Aorta (tissue), 5 donors: Measurements from ENCODE around the gene TNIP1. TPM values are rescaled to one million over a fixed set of nuclear protein-coding genes. Genes with fewer than 3 reads are reported as not detected.

Experiments used
- ATAC-seq: fragments of 200-7000 bp; cut with Tn5 transposase; one replicate; pipeline ENCODE4 v1.9.1; 2022; ENCODE audit warnings: moderate library complexity; ENCODE audit not compliant: low FRiP score
- DNase-seq, 2 donors: peaks; one replicate each; pipeline ENCODE4 v3.0.0-alpha.2; 2020
- H3K27ac ChIP-seq, 2 donors: one replicate each; pipeline ENCODE4 v1.5.1; 2013; ENCODE audit warnings: low read length in 2 of 2, mild to moderate bottlenecking in 2 of 2, moderate library complexity in 2 of 2, control low read depth in 1 of 2, inconsistent platforms in 1 of 2, low read depth in 1 of 2
- H3K27me3 ChIP-seq, 2 donors: one replicate each; pipeline ENCODE4 v1.6.1; 2013; ENCODE audit warnings: control low read depth in 1 of 2, low read length in 1 of 2, mild to moderate bottlenecking in 1 of 2, moderate library complexity in 1 of 2; ENCODE audit not compliant: insufficient read depth in 2 of 2, control insufficient read depth in 1 of 2
- H3K36me3 ChIP-seq, 2 donors: one replicate each; pipeline ENCODE4 v1.6.1; 2013; ENCODE audit warnings: control low read depth in 1 of 2, low read length in 1 of 2, mild to moderate bottlenecking in 1 of 2; ENCODE audit not compliant: insufficient read depth in 2 of 2, control insufficient read depth in 1 of 2
- H3K4me1 ChIP-seq, 2 donors: one replicate each; pipeline ENCODE4 v1.6.1; 2013; ENCODE audit warnings: low read length in 2 of 2, control low read depth in 1 of 2, mild to moderate bottlenecking in 1 of 2, moderate library complexity in 1 of 2; ENCODE audit not compliant: insufficient read depth in 2 of 2, control insufficient read depth in 1 of 2
- H3K4me3 ChIP-seq, 2 donors: one replicate each; pipeline ENCODE4 v1.5.1; 2013; ENCODE audit warnings: low read length in 2 of 2, control low read depth in 1 of 2, mild to moderate bottlenecking in 1 of 2
- H3K9me3 ChIP-seq: one replicate; pipeline ENCODE4 v1.6.1; 2013; ENCODE audit warnings: mild to moderate bottlenecking, low read length; ENCODE audit not compliant: control insufficient read depth
- WGBS, 2 donors: extraction: QIAGEN DNeasy Blood & Tissue Kit; methylation state at CpG; one replicate each; pipeline ENCODE4 v1.1.7; 2013; 5-methylcytosine and 5-hydroxymethylcytosine counted together
- intact Hi-C, 2 donors: fragments of 100-400 bp; cut with DNase I; formaldehyde crosslinking; loops; one replicate each; pipeline versions ENCODE4 v1.14.2 to v1.15.0; 2022
- long read RNA-seq, 2 donors: library from polyadenylated mRNA; unstranded; transcript quantifications; one replicate each; pipeline ENCODE4 v2.0.0, GENCODE V29; 2020 to 2021
- polyA plus RNA-seq, 2 donors: library from polyadenylated mRNA; stranded (reverse); fragments of 200-250 nt; gene quantifications; one replicate each; pipeline ENCODE4 v1.2.3, GENCODE V29; 2013
- total RNA-seq, 2 donors: library from RNA; stranded (reverse); fragmentation: NEBNext Ultra II Directional; extraction: Animal tissue kit (Norgen Biotek cat#: 25700); gene quantifications; one replicate each; pipeline ENCODE4 v1.2.1, GENCODE V29; 2021
- donor health status: healthy with polysubstance abuse.
- donor health status: Bipolar disorder and iron deficiency.
- donor health status: DM: no; HTN: no; CAD: no.
- donor health status: DM: no; HTN: no; CAD: no.
- donor health status: DM: yes; HTN: yes; CAD: no.

TNIP1 gene
- total RNA-seq, result 100 to 1,000 TPM in 1 of 2 donors, 10 to 100 TPM in 1; 83.3 to 105 TPM
- polyA plus RNA-seq, result 10 to 100 TPM; 63.3 to 80.3 TPM
- long read RNA-seq, donor 1, transcript TNIP1-208 (17 exons, 2,680 nt), result minor isoform, 8 of 83 reads
- long read RNA-seq, donor 1, transcript TNIP1-211 (18 exons, 2,274 nt), result major isoform, 38 of 83 reads
- long read RNA-seq, donor 1, partial matches to known transcripts, result 13 of 83 reads
- long read RNA-seq, donor 1, other reads (novel, unspliced or antisense), result 12 of 83 reads
- long read RNA-seq, donor 2, transcript TNIP1-208 (17 exons, 2,680 nt), result minor isoform, 5 of 47 reads
- long read RNA-seq, donor 2, transcript TNIP1-211 (18 exons, 2,274 nt), result major isoform, 19 of 47 reads
- long read RNA-seq, donor 2, partial matches to known transcripts, result 11 of 47 reads
- long read RNA-seq, donor 2, other reads (novel, unspliced or antisense), result 9 of 47 reads

DNA sequence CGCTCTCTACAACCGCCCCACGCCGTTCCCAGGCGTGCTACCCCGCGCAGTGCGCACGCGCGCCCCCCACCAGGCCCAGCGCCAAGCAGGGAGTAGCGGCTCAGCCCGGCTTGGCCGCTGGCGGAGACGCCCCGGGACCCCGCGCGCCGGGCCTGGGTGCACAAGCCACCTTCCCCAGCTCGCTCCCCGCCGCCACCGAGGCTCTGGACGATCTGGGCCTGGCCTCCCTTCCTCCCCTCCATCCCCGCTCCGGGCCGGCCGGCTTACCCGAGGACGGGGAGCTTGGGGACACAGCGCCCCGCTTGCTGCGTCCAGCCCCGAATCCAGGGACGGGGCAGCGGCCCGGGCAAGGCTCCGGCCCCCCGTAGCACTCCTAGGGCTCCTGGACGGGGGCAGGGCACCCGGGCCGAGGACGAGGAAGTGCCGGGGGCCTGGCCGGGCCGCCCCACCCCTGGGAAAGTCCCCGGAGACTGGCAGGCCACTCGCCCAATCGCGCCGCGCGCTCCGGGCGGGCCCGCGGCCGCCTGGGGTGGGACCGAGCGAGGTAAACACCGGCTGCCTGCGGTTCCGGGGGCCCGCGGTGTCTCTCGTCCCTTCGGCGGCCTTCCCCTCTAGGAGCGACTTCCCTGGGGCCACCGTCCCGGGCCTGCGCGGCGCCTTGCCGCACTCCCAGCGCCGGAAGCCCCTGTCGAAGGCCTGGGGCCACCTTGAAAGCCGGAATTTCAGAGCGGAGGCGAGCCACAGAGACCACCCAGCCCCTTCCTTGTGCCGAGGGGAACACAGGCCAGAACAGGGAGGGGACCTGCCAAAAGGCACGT is at the start of gene TNIP1:
Gene TNIP1, minus strand, starts transcription at position 422 of the 818 bp plus-strand sequence. CDS start 15,939 bp downstream, outside the sequence.
- DNase-seq (peak; percentile 96 to 98), ATAC-seq (peak; percentile 97)
- peak within 1 kb of the TSS; percentile 57 to 82 for H3K4me3 ChIP-seq
- WGBS, 2 donors, result 0 to 1% methylated on average over 68 to 86 of the region's 86 CpGs
- intact Hi-C loops, result no loop called here
- no peaks in the 10 kb centered on the region for H3K36me3 ChIP-seq
- H3K4me1 ChIP-seq, result no peaks in the 10 kb centered on the region
- H3K9me3 ChIP-seq, result no peaks in the 10 kb centered on the region
- H3K27ac ChIP-seq, result peak within 1 kb of the TSS; percentile 74 to 90
- H3K27me3 ChIP-seq, result no peaks in the 10 kb centered on the region

- intact Hi-C loops, result no loop called here
- Histone ChIP-seq H3K36me3 (peaks cover 13 to 16% of the 10 kb centered on the region in 2 donors), H3K9me3 (no peaks in the 10 kb centered on the region), H3K4me1 (no peaks in the 10 kb centered on the region), H3K27me3 (no peaks in the 10 kb centered on the region), H3K27ac (no peak overlapping the region), H3K4me3 (no peak overlapping the region)
- no peak for ATAC-seq
- peak in 1 of 2 donors; percentile 26 for DNase-seq
- WGBS, 2 donors, result 88 to 90% methylated on average over 8 of the region's 8 CpGs
These were observed 49.5 kb upstream of the TNIP1 start for GRCh38 chr5:151130235-151130921.

DNA sequence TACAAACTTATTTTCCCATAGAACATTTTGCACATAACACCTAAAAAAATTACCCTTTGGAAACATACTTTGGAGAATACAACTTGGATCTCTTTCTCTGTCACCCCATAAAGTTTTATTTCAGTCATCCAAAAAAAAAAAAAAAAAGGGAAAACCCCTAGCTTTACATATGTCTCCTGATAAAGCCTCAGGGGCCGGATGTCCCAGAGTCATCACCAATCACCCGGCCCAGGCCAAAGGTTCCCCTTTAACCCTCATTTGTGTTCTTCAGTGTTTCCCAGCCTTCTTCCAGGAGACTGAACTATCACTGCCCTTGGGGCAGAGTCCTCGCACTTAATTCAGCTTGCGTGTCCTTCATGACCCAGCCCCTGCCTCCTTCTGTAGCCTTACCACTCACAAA is 48.0 kb upstream of the TNIP1 start:
- Histone ChIP-seq H3K27ac (no peak overlapping the region), H3K36me3 (peaks cover 13% of the 10 kb centered on the region in 2 donors), H3K4me1 (no peaks in the 10 kb centered on the region), H3K4me3 (no peak overlapping the region), H3K9me3 (no peaks in the 10 kb centered on the region), H3K27me3 (no peaks in the 10 kb centered on the region)
- intact Hi-C loops, result loop anchor here (5.0 kb wide), 1 partner anchor 108 kb away; no protein-coding TSS in a partner anchor
- WGBS, 2 donors, result 79 to 88% methylated on average over 4 of the region's 4 CpGs
- DNase-seq (no peak), ATAC-seq (no peak)

GRCh38 chr5:151127926-151128325 is 47.1 kb upstream of the TNIP1 start:
- no peak overlapping the region for H3K4me3 ChIP-seq
- no peak for ATAC-seq
- H3K27ac ChIP-seq, result no peak overlapping the region
- H3K9me3 ChIP-seq, result no peaks in the 10 kb centered on the region
- peaks cover 13% of the 10 kb centered on the region in 2 donors for H3K36me3 ChIP-seq
- WGBS, 2 donors, result 87 to 88% methylated on average over 8 of the region's 8 CpGs
- no peaks in the 10 kb centered on the region for H3K27me3 ChIP-seq
- DNase-seq, result peak in 1 of 2 donors; percentile 23
- intact Hi-C loops, result loop anchor here (2.0 to 5.0 kb wide), 2 partner anchors 37 to 109 kb away; no protein-coding TSS in a partner anchor
- no peaks in the 10 kb centered on the region for H3K4me1 ChIP-seq

DNA sequence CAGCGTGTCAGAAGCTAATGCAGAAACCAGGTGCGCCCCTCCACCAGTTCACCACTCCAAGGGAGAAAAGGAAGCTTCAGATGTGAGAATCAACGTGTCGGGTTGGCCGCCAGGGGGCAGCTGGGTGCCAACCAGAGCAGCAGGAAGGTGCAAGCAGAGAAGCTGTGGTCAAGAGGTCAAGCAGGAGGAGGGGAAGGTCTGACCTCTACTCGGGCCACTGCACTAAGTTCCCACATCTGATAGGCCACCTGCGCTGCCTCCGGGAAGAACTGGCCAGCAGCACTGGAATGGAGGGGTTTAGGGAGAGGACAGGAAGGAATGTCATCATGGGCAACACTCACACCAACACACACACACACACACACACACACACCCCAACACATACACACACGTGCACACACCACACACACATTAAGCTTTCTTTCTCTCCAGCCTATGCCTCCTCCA is 45.4 kb upstream of the TNIP1 start:
- peak; percentile 67 for ATAC-seq
- H3K27me3 ChIP-seq, result no peaks in the 10 kb centered on the region
- no peaks in the 10 kb centered on the region for H3K4me1 ChIP-seq
- peak; percentile 87 to 89 for DNase-seq
- H3K36me3 ChIP-seq, result peaks cover 5 to 25% of the 10 kb centered on the region in 2 donors
- intact Hi-C loops, result loop anchor here (2.0 to 5.0 kb wide), 2 partner anchors 39 to 111 kb away; no protein-coding TSS in a partner anchor
- WGBS, 2 donors, result 14 to 26% methylated on average over 9 of the region's 9 CpGs
- H3K4me3 ChIP-seq, result no peak overlapping the region
- peak overlapping the region in 1 of 2 donors; percentile 16 for H3K27ac ChIP-seq
- H3K9me3 ChIP-seq, result no peaks in the 10 kb centered on the region

DNA sequence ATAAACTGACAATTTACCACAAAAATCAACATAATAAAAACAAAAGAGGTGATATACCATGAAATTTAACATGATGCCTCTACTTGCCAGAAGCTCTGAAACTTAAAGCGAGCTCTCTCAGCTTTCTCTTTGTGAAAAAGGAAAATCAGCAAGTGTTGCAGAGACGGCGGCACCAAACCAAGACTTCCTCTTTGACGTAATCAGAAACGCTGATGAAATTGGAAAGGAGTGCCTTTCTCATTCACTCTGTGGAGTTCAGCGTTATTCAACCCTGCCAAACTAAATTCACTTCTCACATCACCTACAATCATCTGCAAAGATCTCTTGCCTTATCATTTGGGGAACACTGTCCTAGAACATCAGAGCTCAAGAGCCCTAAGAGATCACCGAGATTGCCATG is 44.6 kb upstream of the TNIP1 start:
- ATAC-seq (no peak), DNase-seq (peak in 1 of 2 donors; percentile 26)
- Histone ChIP-seq H3K4me1 (no peaks in the 10 kb centered on the region), H3K27ac (no peak overlapping the region), H3K9me3 (no peaks in the 10 kb centered on the region), H3K36me3 (peaks cover under 1 to 24% of the 10 kb centered on the region in 2 donors), H3K27me3 (no peaks in the 10 kb centered on the region), H3K4me3 (no peak overlapping the region)
- 78 to 83% methylated on average over 7 of the region's 7 CpGs for WGBS, 2 donors
- intact Hi-C loops, result loop anchor here (5.0 kb wide), 1 partner anchor 112 kb away; no protein-coding TSS in a partner anchor

GRCh38 chr5:151123897-151124751 is 43.3 kb upstream of the TNIP1 start:
- DNase-seq (peak; percentile 74 to 89), ATAC-seq (no peak)
- WGBS, 2 donors, result 56 to 66% methylated on average over 17 of the region's 17 CpGs
- H3K4me1 ChIP-seq, result no peaks in the 10 kb centered on the region
- intact Hi-C loops, result no loop called here
- peak overlapping the region in 1 of 2 donors; percentile 2 for H3K27ac ChIP-seq
- H3K36me3 ChIP-seq, result peaks cover 0 to 18% of the 10 kb centered on the region in 2 donors
- no peak overlapping the region for H3K4me3 ChIP-seq
- H3K27me3 ChIP-seq, result no peaks in the 10 kb centered on the region
- no peaks in the 10 kb centered on the region for H3K9me3 ChIP-seq
